ENCODE measurements around the gene CMTM6.

CMTM6 gene

DNA sequence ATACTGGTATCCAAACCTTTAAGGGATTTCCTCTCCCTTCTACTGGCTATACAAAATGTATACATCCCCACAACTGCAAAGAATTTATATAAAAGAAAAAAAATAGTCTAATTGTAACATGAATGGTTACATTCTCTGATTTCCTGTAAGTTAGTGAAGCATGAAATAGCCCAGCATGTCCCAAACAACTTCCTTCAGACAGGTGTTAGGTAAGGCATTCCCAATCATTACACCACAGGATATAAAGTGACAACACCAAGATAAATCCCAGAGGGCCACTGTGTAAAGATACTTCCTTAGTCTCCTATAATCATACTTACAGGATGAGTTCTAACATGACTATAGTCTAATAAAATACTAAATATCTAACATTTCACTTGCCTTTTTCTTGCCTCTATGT, 7.6 kb downstream of the CMTM6 start:
- H3K4me3 ChIP-seq (ENCODE audit: low read depth, low read length), result no peak overlapping the region
- no peaks in the 10 kb centered on the region for H3K36me3 ChIP-seq
- H3K4me1 ChIP-seq, result no peaks in the 10 kb centered on the region
- TF ChIP-seq, protein P1, sequence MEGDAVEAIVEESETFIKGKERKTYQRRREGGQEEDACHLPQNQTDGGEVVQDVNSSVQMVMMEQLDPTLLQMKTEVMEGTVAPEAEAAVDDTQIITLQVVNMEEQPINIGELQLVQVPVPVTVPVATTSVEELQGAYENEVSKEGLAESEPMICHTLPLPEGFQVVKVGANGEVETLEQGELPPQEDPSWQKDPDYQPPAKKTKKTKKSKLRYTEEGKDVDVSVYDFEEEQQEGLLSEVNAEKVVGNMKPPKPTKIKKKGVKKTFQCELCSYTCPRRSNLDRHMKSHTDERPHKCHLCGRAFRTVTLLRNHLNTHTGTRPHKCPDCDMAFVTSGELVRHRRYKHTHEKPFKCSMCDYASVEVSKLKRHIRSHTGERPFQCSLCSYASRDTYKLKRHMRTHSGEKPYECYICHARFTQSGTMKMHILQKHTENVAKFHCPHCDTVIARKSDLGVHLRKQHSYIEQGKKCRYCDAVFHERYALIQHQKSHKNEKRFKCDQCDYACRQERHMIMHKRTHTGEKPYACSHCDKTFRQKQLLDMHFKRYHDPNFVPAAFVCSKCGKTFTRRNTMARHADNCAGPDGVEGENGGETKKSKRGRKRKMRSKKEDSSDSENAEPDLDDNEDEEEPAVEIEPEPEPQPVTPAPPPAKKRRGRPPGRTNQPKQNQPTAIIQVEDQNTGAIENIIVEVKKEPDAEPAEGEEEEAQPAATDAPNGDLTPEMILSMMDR (IDR thresholded peaks at IDR 0.05; ENCODE audit: low read depth, low read length), result no peak
- no peaks in the 10 kb centered on the region for H3K27me3 ChIP-seq
- no peak for DNase-seq
- H3K9me3 ChIP-seq, result no peaks in the 10 kb centered on the region

DNA sequence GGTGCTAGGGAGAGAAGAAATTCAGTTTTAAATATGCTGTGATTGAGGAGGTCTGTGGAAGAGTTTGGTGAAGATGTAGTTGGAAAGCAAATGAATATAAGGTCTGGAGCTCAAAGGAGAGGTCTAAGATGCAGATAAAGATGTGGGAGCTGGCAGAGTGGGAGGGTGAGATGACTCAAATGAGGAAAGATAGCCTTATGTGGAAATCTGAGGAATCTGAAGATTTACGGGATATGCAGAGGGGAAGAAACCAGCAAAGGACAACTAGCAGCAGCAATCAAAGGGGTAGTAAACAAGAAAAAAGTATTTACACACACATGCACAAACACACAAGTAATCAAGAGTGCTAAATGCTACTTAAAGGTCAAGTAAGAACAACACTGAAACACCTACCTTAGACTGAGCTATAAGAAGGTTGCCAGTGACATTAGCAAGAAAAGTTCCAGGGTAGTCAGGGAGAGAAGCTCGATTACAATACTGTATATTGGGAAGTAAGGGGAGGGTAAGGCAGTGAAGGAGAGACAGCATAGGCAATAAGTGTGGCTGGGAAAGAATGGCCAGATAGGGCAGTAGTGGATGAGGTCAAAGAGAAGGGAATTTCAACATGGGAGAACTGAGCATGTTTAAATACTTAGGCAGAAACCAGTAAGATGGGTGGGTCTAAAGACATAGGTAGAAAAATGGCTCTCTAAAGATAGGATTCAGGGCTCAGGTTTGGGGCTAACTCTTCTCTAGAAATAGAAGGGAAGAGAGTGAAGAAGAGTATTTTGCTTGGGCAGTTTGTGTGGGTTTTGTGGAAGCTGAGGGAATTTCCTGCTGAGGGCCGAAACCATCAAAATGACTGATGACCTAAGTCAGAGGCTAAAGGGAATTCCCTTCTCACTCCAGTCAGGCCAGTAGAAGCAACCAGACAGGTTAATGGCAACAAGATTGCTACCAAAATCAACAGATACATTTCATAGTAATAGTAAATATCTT, 8.9 kb downstream of the CMTM6 start:
- TF ChIP-seq, protein P1 (IDR thresholded peaks at IDR 0.05; ENCODE audit: low read depth, low read length), result no peak
- Histone ChIP-seq H3K4me1 (no peaks in the 10 kb centered on the region), H3K9me3 (no peaks in the 10 kb centered on the region), H3K4me3 (ENCODE audit: low read depth, low read length) (no peak overlapping the region), H3K27me3 (no peaks in the 10 kb centered on the region), H3K36me3 (no peaks in the 10 kb centered on the region)
- DNase-seq, result no peak

DNA sequence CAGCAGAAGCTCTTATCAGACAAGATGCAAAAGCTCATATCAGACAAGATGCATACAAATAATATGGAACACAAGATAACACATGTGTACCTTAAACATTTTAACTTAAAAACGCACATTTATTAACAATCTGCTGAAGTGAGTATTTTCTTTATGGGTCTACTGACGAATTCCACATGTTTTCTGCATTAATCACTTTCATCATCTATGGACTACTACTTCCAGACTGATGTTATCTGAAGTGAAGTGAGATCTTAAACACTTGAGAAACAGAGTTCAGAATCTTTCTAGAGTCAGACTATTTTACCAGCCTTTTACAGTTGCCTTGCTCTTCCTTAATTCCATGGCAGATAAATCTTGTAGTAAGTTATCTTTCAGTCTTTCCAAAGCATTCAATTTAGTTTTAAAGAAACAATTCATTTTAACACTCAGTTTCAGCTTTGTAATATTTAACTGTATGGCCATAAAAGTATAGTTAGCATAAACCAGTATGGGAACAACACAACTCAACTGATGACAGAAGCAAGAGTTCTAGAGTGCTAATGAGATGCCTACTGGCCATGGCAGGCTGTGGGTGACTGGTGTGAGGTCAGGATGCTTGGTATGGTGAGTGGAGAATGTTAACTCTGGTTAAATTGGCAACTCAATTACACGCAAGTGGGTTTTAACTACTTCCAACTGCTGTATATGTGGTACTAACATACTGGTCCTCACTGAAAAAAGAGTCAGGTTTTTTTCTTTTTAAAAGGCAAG, 9.8 kb downstream of the CMTM6 start:
- no peaks in the 10 kb centered on the region for H3K36me3 ChIP-seq
- no peaks in the 10 kb centered on the region for H3K27me3 ChIP-seq
- no peaks in the 10 kb centered on the region for H3K9me3 ChIP-seq
- H3K4me1 ChIP-seq, result no peaks in the 10 kb centered on the region
- H3K4me3 ChIP-seq (ENCODE audit: low read depth, low read length), result no peak overlapping the region
- DNase-seq, result no peak
- TF ChIP-seq, protein P1 (IDR thresholded peaks at IDR 0.05; ENCODE audit: low read depth, low read length), result no peak

DNA sequence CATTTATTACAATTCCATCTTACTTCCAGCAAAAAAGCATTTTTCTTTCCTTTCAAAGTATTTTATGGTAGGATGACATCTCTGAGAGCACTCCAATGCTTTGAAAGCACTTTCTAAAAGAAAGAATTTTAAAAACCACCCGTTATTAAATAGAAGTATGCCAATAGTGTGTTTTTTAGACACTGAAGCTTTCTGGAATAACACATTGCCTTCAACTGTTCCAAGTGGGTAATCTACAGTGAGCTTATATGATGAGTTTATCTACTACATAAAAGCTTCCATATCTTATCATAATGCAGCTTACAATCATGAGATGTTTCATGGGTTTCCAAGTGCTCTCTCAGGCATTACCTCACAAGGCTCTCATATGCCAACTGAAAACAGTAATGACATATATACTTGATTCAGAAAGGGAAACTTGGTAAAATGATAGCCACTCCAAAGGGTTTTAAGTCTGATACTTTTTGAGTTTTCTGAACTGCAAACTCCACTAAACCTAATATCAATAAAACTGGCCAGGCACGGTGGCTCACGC, 14.1 kb downstream of the CMTM6 start:
- TF ChIP-seq, protein P1 (IDR thresholded peaks at IDR 0.05; ENCODE audit: low read depth, low read length), result no peak
- Histone ChIP-seq H3K27me3 (no peaks in the 10 kb centered on the region), H3K4me3 (ENCODE audit: low read depth, low read length) (no peak overlapping the region), H3K9me3 (no peaks in the 10 kb centered on the region), H3K36me3 (no peaks in the 10 kb centered on the region), H3K4me1 (no peaks in the 10 kb centered on the region)
- no peak for DNase-seq

DNA sequence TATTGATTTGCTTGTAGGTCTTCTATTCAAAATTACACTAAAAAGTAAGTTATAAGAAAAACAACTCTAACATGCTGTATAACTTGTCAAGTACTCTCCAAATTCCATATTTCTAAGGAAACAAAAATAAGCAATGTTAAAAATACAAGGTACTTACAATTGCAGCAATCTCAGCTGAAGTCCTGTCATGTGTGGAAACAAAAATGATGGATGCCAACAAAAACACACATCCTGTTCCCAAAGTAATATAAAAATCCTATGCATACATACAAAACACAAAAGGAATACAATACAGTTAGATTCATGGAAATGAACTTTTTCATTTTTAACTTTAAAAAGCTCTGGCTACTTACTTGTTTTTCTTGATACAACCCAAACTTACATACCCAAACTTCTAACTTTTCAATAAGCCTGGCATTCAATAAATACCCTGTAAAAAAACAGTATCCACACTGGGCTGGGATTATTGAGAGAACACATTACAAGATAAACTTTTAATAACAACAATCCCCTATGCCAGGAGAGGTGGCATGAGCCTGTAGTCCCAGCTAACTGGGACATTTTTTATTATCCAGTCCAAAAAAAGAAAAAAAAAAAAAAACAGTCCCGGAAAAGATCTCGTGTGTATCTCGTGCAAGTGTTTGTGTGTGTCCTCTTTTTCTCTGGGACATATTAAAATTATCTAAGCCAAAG, 14.7 kb downstream of the CMTM6 start:
- no peak for DNase-seq
- TF ChIP-seq, protein P1 (IDR thresholded peaks at IDR 0.05; ENCODE audit: low read depth, low read length), result no peak
- H3K36me3 ChIP-seq, result no peaks in the 10 kb centered on the region
- H3K27me3 ChIP-seq, result no peaks in the 10 kb centered on the region
- H3K4me3 ChIP-seq (ENCODE audit: low read depth, low read length), result no peak overlapping the region
- no peaks in the 10 kb centered on the region for H3K9me3 ChIP-seq
- H3K4me1 ChIP-seq, result no peaks in the 10 kb centered on the region

All from BE2C (cell line).